ENCODE results near the gene C10orf90. TPM values are rescaled to one million over a fixed set of nuclear protein-coding genes. Genes with fewer than 3 reads are reported as not detected.

C10orf90 gene
- total RNA-seq, 4 donors from 2014 or later = not detected

DNA sequence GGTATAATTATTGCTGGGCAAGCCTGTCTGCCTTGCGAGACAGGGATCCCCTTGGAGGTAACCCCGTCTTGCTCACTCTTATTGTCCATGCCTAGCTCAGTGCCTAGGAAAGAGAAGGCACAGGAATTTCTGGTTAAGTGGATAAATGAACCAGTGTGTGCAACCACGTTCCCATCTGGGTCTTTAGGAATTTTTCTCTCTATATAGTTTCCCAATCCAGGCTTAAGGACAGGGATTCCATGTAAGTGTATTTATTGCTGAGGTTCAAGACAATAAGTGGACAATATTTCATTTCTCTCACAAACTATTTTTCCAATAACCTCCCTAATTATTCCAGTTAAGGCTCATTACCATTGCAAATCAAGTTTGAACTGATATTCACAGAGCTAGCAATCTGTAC, 273.3 kb downstream of the C10orf90 start:
- Histone ChIP-seq H3K9me3 (peaks cover 0 to 9% (median 0%) of the 10 kb centered on the region in 4 donors), H3K27ac (no peak overlapping the region), H3K4me3 (no peak overlapping the region), H3K4me1 (no peaks in the 10 kb centered on the region), H3K27me3 (no peaks in the 10 kb centered on the region), H3K36me3 (no peaks in the 10 kb centered on the region)
- DNase-seq (ENCODE audit: low spot score in 2 of 2) = no peak
- no peak for TF ChIP-seq POLR2A (IDR thresholded peaks at IDR 0.05)
- no peak for TF ChIP-seq EP300 (IDR thresholded peaks at IDR 0.05)
- TF ChIP-seq, protein P1, sequence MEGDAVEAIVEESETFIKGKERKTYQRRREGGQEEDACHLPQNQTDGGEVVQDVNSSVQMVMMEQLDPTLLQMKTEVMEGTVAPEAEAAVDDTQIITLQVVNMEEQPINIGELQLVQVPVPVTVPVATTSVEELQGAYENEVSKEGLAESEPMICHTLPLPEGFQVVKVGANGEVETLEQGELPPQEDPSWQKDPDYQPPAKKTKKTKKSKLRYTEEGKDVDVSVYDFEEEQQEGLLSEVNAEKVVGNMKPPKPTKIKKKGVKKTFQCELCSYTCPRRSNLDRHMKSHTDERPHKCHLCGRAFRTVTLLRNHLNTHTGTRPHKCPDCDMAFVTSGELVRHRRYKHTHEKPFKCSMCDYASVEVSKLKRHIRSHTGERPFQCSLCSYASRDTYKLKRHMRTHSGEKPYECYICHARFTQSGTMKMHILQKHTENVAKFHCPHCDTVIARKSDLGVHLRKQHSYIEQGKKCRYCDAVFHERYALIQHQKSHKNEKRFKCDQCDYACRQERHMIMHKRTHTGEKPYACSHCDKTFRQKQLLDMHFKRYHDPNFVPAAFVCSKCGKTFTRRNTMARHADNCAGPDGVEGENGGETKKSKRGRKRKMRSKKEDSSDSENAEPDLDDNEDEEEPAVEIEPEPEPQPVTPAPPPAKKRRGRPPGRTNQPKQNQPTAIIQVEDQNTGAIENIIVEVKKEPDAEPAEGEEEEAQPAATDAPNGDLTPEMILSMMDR (IDR thresholded peaks at IDR 0.05) = no peak
- WGBS, 2 donors = 88 to 95% methylated on average over 3 of the region's 3 CpGs

GRCh38 chr10:126394948-126395347, 275.5 kb downstream of the C10orf90 start:
- DNase-seq (ENCODE audit: low spot score in 2 of 2) = no peak
- WGBS, 2 donors = 74 to 75% methylated on average over 2 of the region's 2 CpGs
- H3K4me1 ChIP-seq = no peaks in the 10 kb centered on the region
- TF ChIP-seq EP300 (IDR thresholded peaks at IDR 0.05) (no peak), POLR2A (IDR thresholded peaks at IDR 0.05) (no peak)
- TF ChIP-seq, protein P1 (IDR thresholded peaks at IDR 0.05) = no peak
- no peaks in the 10 kb centered on the region for H3K36me3 ChIP-seq
- no peak overlapping the region for H3K4me3 ChIP-seq
- H3K9me3 ChIP-seq = peaks cover 0 to 9% (median 0%) of the 10 kb centered on the region in 4 donors
- no peak overlapping the region for H3K27ac ChIP-seq
- no peaks in the 10 kb centered on the region for H3K27me3 ChIP-seq

DNA sequence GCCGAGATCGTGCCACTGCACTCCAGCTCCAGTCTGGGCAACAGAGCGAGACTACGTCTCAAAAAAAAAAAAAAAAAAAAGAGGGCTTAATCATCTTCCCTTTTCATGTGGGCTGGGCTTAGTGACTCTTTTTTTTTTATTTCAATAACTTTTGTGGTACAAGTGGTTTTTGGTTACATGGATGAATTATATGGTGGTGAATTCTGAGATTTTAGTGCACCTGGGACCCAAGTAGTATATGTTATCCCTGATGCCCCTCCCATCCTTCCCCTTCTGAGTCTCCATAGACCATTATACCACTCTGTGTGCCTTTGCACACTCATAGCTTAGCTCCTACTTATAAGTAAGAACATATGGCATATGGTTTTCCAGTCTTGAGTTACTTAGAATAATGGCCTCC, 277.4 kb downstream of the C10orf90 start:
- 88 to 92% methylated on average over 4 of the region's 4 CpGs for WGBS, 2 donors
- Histone ChIP-seq H3K36me3 (no peaks in the 10 kb centered on the region), H3K4me3 (no peak overlapping the region), H3K9me3 (peaks cover 0 to 9% (median 0%) of the 10 kb centered on the region in 4 donors), H3K4me1 (peaks cover 0 to 7% (median 0%) of the 10 kb centered on the region in 4 donors), H3K27me3 (no peaks in the 10 kb centered on the region), H3K27ac (no peak overlapping the region)
- DNase-seq (ENCODE audit: low spot score in 2 of 2) = no peak
- TF ChIP-seq EP300 (IDR thresholded peaks at IDR 0.05) (no peak), POLR2A (IDR thresholded peaks at IDR 0.05) (no peak)
- TF ChIP-seq, protein P1 (IDR thresholded peaks at IDR 0.05) = no peak

GRCh38 chr10:126392469-126392868, 278.0 kb downstream of the C10orf90 start:
- H3K36me3 ChIP-seq = no peaks in the 10 kb centered on the region
- H3K9me3 ChIP-seq = peaks cover 0 to 9% (median 0%) of the 10 kb centered on the region in 4 donors
- H3K4me3 ChIP-seq = no peak overlapping the region
- 72 to 90% methylated on average over 8 of the region's 8 CpGs for WGBS, 2 donors
- H3K27me3 ChIP-seq = peaks cover 0 to 2% of the 10 kb centered on the region in 2 donors
- TF ChIP-seq, protein P1 (IDR thresholded peaks at IDR 0.05) = no peak
- no peak for TF ChIP-seq POLR2A (IDR thresholded peaks at IDR 0.05)
- TF ChIP-seq EP300 (IDR thresholded peaks at IDR 0.05) = no peak
- peaks cover 0 to 13% (median 2%) of the 10 kb centered on the region in 4 donors for H3K4me1 ChIP-seq
- DNase-seq (ENCODE audit: low spot score in 2 of 2) = no peak
- H3K27ac ChIP-seq = no peak overlapping the region

GRCh38 chr10:126392068-126392467, 278.4 kb downstream of the C10orf90 start:
- H3K9me3 ChIP-seq = peaks cover 0 to 9% (median 0%) of the 10 kb centered on the region in 4 donors
- no peak for DNase-seq (ENCODE audit: low spot score in 2 of 2)
- TF ChIP-seq POLR2A (IDR thresholded peaks at IDR 0.05) = no peak
- TF ChIP-seq, protein P1 (IDR thresholded peaks at IDR 0.05) = no peak
- no peak for TF ChIP-seq EP300 (IDR thresholded peaks at IDR 0.05)
- 87 to 90% methylated on average over 6 of the region's 6 CpGs for WGBS, 2 donors
- no peak overlapping the region for H3K27ac ChIP-seq
- peaks cover 0 to 17% (median 3%) of the 10 kb centered on the region in 4 donors for H3K4me1 ChIP-seq
- H3K27me3 ChIP-seq = peaks cover 0 to 6% of the 10 kb centered on the region in 2 donors
- H3K36me3 ChIP-seq = no peaks in the 10 kb centered on the region
- no peak overlapping the region for H3K4me3 ChIP-seq
